Mesodermal cell (in vitro differentiated cells): ENCODE results near the gene EFNA2.

Experiments
- H3K27ac ChIP-seq: 2 replicates; pipeline ENCODE4 v1.7.0; 2013; ENCODE audit warnings: mild to moderate bottlenecking, low read depth, low read length, moderate library complexity; ENCODE audit not compliant: severe bottlenecking
- H3K36me3 ChIP-seq: 2 replicates; pipeline ENCODE4 v1.7.1; 2013; ENCODE audit warnings: mild to moderate bottlenecking, low read length, moderate library complexity; ENCODE audit not compliant: control insufficient read depth, insufficient read depth
- H3K4me1 ChIP-seq: one replicate; pipeline ENCODE4 v1.7.1; 2013; ENCODE audit warnings: mild to moderate bottlenecking, low read length; ENCODE audit not compliant: insufficient read depth, control insufficient read depth, poor library complexity, severe bottlenecking
- H3K4me3 ChIP-seq: 2 replicates; pipeline ENCODE4 v1.7.0; 2013; ENCODE audit warnings: low read length, control low read depth, mild to moderate bottlenecking; ENCODE audit not compliant: insufficient read depth, poor library complexity, severe bottlenecking; ENCODE audit errors: extremely low read depth
- H3K9me3 ChIP-seq: 2 replicates; pipeline ENCODE4 v1.7.1; 2013; ENCODE audit warnings: mild to moderate bottlenecking, low read length, moderate library complexity; ENCODE audit not compliant: control insufficient read depth
- WGBS, 2 experiments: methylation state at CpG; one replicate each; pipeline ENCODE4 v1.1.5; 2013; ENCODE audit warnings: missing lambda C conversion rate in 2 of 2; ENCODE audit not compliant: insufficient coverage in 2 of 2; 5-methylcytosine and 5-hydroxymethylcytosine counted together

EFNA2 gene

GRCh38 chr19:1250437-1251260 is 35.0 kb upstream of the EFNA2 start:
- peak overlapping the region; percentile 90 for H3K27ac ChIP-seq
- 0% methylated on average over 62 to 63 of the region's 90 CpGs for WGBS, 2 experiments

DNA sequence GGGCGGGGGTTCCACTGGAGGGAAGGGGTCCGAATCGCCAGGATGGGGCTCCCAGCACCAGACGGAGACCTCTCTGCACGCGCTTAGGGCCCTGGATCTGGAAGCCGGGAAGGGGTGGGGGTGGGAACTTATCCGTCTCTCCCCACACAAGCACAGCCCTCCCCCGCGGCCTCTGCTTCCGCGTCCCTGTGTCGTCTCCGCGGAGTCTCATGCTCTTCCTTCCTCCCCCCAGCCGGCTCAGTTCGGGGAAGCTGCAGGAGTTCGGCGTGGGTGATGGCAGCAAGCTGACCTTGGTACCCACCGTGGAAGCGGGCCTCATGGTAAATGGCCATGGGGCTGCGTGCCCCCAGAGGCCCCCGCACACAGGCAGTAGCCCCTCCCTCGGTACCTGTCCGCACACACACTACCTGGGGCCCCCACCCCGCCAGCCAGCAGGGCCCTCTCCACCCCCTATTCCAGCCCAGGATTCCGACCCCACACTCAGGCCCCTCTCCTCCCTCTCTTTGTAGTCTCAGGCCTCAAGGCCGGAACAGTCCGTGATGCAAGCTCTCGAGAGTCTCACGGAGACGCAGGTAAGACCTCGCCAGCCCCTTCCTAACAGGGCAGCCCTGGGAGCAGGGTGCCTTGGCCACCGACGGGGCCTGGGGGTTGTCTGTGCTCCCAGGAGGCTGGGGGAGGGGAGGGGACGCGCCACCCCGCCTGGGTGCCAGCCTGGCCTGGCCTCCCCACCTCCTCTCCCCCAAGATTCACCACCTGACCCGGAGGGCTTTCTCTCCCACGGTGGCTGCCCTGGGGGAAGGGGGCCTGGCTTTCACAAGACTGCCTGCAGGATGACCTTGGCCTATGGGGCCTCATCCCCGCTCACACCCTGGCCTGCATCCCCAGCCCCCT is 34.1 kb upstream of the EFNA2 start:
- WGBS, 2 experiments = 1 to 5% methylated on average over 15 to 26 of the region's 41 CpGs
- peaks cover 35% of the 10 kb centered on the region for H3K4me1 ChIP-seq
- peaks cover 59% of the 10 kb centered on the region for H3K36me3 ChIP-seq
- peak overlapping the region; percentile 90 for H3K27ac ChIP-seq
- peak overlapping the region; percentile 87 for H3K4me3 ChIP-seq
- H3K9me3 ChIP-seq = no peaks in the 10 kb centered on the region

More at GRCh38 chr19:1250437-1251260, 35.0 kb upstream of the EFNA2 start:
- Histone ChIP-seq H3K36me3 (peaks cover 50% of the 10 kb centered on the region), H3K4me3 (peak overlapping the region; percentile 87), H3K4me1 (peaks cover 28% of the 10 kb centered on the region), H3K9me3 (no peaks in the 10 kb centered on the region)

- Histone ChIP-seq H3K4me3 (peak overlapping the region; percentile 87), H3K9me3 (no peaks in the 10 kb centered on the region), H3K27ac (peak overlapping the region; percentile 90), H3K36me3 (peaks cover 66% of the 10 kb centered on the region), H3K4me1 (peaks cover 40% of the 10 kb centered on the region)
- 31 to 47% methylated on average over 13 to 14 of the region's 30 CpGs for WGBS, 2 experiments
Observed at GRCh38 chr19:1252221-1252820, 33.4 kb upstream of the EFNA2 start.

DNA sequence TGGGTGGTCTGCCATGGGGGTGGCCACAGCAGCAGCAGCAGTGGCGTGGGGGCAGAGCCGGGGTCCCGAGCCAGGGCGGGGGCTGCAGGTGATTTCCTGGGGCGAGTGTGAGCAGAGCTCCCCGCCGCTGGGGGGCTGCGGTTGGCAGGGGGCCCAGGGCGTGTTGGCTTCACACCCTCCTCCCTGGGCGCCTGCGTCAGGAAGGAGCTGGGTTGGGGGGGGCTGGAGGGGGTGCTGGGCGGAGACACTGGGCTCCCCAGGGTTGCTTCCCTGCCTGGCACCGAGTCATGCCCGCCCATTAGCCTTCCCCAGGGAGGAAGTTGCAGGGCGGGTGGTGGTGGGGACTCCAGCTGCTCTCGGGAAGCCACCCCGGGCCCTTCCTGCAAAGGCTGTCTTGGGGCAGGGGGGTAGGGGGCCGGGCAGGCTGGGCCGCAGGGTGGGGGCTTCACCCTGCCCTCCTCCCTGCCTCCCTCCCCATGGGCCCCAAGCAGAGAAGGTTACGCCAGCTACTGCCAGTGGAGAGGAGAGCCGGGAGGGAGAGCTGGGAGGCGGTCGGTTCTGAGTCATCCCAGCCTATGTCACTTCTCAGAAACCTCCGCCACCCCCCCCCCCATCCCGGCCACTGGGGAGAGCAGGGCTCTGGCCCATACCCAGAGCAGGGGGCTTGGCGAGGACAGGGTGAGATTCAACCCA is 32.7 kb upstream of the EFNA2 start:
- H3K27ac ChIP-seq = peak overlapping the region; percentile 90
- no peaks in the 10 kb centered on the region for H3K9me3 ChIP-seq
- H3K4me3 ChIP-seq = peak overlapping the region; percentile 87
- peaks cover 45% of the 10 kb centered on the region for H3K4me1 ChIP-seq
- whole genome bisulfite sequencing, 2 experiments = 38 to 53% methylated on average over 7 to 10 of the region's 26 CpGs
- H3K36me3 ChIP-seq = peaks cover 73% of the 10 kb centered on the region

- H3K36me3 ChIP-seq = peaks cover 78% of the 10 kb centered on the region
Observed at GRCh38 chr19:1253514-1254080, 32.1 kb upstream of the EFNA2 start.

DNA sequence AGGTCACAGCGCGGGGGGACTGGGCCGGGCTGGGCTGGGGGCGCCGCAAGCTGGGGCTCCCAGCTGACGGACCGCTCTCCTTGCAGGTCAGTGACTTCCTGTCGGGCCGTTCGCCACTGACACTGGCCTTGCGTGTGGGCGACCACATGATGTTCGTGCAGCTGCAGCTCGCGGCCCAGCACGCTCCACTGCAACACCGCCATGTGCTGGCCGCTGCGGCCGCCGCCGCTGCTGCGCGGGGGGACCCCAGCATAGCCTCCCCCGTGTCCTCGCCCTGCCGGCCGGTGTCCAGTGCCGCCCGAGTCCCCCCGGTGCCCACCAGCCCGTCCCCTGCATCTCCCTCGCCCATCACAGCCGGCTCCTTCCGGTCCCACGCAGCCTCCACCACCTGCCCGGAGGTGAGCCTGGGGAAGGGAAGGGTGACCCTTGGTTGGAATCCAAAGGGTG is 31.6 kb upstream of the EFNA2 start:
- Histone ChIP-seq H3K27ac (peak overlapping the region; percentile 82), H3K4me3 (no peak overlapping the region), H3K9me3 (no peaks in the 10 kb centered on the region), H3K36me3 (peaks cover 78% of the 10 kb centered on the region), H3K4me1 (peaks cover 53% of the 10 kb centered on the region)
- 91 to 95% methylated on average over 29 to 37 of the region's 37 CpGs for WGBS, 2 experiments

More at GRCh38 chr19:1253514-1254080, 32.1 kb upstream of the EFNA2 start:
- WGBS, 2 experiments = 86 to 87% methylated on average over 20 to 22 of the region's 23 CpGs
- peaks cover 51% of the 10 kb centered on the region for H3K4me1 ChIP-seq
- H3K4me3 ChIP-seq = peak overlapping the region; percentile 87
- peak overlapping the region; percentile 82 for H3K27ac ChIP-seq
- H3K9me3 ChIP-seq = no peaks in the 10 kb centered on the region

GRCh38 chr19:1254530-1255185 is 31.0 kb upstream of the EFNA2 start:
- peaks cover 59% of the 10 kb centered on the region for H3K4me1 ChIP-seq
- 97 to 98% methylated on average over 19 of the region's 20 CpGs for WGBS, 2 experiments

GRCh38 chr19:1255186-1256161 is 30.2 kb upstream of the EFNA2 start:
- 95 to 96% methylated on average over 50 to 51 of the region's 52 CpGs for WGBS, 2 experiments
- peaks cover 62% of the 10 kb centered on the region for H3K4me1 ChIP-seq
- no peaks in the 10 kb centered on the region for H3K9me3 ChIP-seq
- no peak overlapping the region for H3K4me3 ChIP-seq
- peak overlapping the region; percentile 62 for H3K27ac ChIP-seq
- peaks cover 75% of the 10 kb centered on the region for H3K36me3 ChIP-seq

More at GRCh38 chr19:1254530-1255185, 31.0 kb upstream of the EFNA2 start:
- Histone ChIP-seq H3K36me3 (peaks cover 78% of the 10 kb centered on the region), H3K27ac (peak overlapping the region; percentile 82), H3K9me3 (no peaks in the 10 kb centered on the region), H3K4me3 (no peak overlapping the region)
